ENCODE data around the gene MAP4K4. TPM values are rescaled to one million over a fixed set of nuclear protein-coding genes. Genes with fewer than 3 reads are reported as not detected.

MAP4K4 gene
- total and polyA plus RNA-seq, 7 experiments from 2014 or later: 13.6 to 138 (median 121) TPM

DNA sequence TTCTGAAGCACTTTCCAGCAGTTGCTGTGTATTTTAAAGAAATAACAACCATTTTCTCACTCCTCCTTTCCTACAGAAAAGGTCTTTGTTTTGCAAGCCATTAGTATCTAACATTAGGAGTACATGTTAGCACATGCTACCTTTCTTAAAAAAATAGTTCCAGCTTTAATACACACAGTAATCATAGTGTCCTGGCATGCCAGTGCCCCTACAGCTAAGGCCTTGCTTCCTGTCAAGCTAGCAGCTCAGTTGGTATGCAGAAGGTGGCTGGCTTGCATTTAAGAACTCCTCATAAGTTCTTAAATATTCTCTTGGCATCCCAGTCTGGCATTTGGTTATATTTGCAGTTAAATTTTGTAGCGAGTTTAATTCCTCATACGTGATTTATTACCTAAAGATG, 152.9 kb downstream of the MAP4K4 start:
- Mint-ChIP-seq H3K4me3 (no peak overlapping the region), H3K9me3 (no peaks in the 10 kb centered on the region), H3K36me3 (peaks cover 16 to 45% (median 28%) of the 10 kb centered on the region in 5 donors), H3K4me1 (peaks cover 0 to 46% (median 22%) of the 10 kb centered on the region in 7 donors), H3K27ac (peak overlapping the region in 1 of 9 donors; percentile 70), H3K27me3 (no peaks in the 10 kb centered on the region)
- intact Hi-C loops (cut with micrococcal nuclease): no loop called here
- H3K27ac ChIP-seq (ENCODE audit: low read depth, low read length): no peak overlapping the region
- H3K4me1 ChIP-seq (ENCODE audit: control insufficient read depth in 2 of 2, insufficient read depth in 2 of 2, low read length in 2 of 2): no peaks in the 10 kb centered on the region
- H3K36me3 ChIP-seq (ENCODE audit: control insufficient read depth in 2 of 3, insufficient read depth in 3 of 3, low read length in 3 of 3): peaks cover 13 to 66% (median 14%) of the 10 kb centered on the region in 3 experiments
- CTCF ChIA-PET: interaction anchor here (1.0 to 1.2 kb wide), 3 partner anchors 19 to 441 kb away, joined by 3 to 6 read pairs (median 3); no protein-coding TSS in a partner anchor
- no peaks in the 10 kb centered on the region for H3K27me3 ChIP-seq (ENCODE audit: control insufficient read depth in 2 of 2, insufficient read depth in 2 of 2, low read length in 2 of 2)
- H3K4me3 ChIP-seq (ENCODE audit: low read length): no peak overlapping the region
- no peaks in the 10 kb centered on the region for H3K9me3 ChIP-seq (ENCODE audit: control insufficient read depth in 2 of 3, low read length in 3 of 3)
- ATAC-seq (no peak), DNase-seq (no peak)
- POLR2A ChIA-PET: interaction anchor here (0.7 to 1.2 kb wide), 2 partner anchors 8 to 27 kb away, joined by 3 read pairs; no protein-coding TSS in a partner anchor

DNA sequence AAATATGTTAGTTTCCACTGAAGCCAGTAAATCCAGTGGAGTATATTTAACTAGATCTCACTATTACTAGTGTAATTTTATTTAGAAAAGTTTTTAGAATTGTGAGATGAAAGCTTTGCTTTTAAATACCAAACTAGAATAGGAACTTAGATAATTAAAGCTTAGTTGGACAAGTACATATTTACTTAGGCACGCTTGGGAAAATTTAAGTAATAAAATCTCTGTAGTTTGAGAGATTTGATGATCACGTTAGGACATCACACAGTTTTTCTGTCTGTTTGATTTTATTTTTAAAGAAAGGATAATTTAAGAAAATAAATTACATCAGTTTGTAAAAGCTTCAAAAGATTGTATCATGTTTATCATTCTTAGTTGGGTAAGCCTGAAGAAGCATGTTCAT, 153.5 kb downstream of the MAP4K4 start:
- Mint-ChIP-seq H3K9me3 (no peaks in the 10 kb centered on the region), H3K4me3 (no peak overlapping the region), H3K4me1 (peaks cover 0 to 49% (median 22%) of the 10 kb centered on the region in 7 donors), H3K27me3 (no peaks in the 10 kb centered on the region), H3K27ac (peak overlapping the region in 3 of 9 donors; percentile 10 to 70 (median 42)), H3K36me3 (peaks cover 19 to 51% (median 32%) of the 10 kb centered on the region in 5 donors)
- POLR2A ChIA-PET: interaction anchor here (0.6 to 1.2 kb wide), 3 partner anchors 26 to 39 kb away, joined by 3 read pairs; no protein-coding TSS in a partner anchor
- peaks cover 15 to 67% (median 17%) of the 10 kb centered on the region in 3 experiments for H3K36me3 ChIP-seq (ENCODE audit: control insufficient read depth in 2 of 3, insufficient read depth in 3 of 3, low read length in 3 of 3)
- no peaks in the 10 kb centered on the region for H3K27me3 ChIP-seq (ENCODE audit: control insufficient read depth in 2 of 2, insufficient read depth in 2 of 2, low read length in 2 of 2)
- no peaks in the 10 kb centered on the region for H3K4me1 ChIP-seq (ENCODE audit: control insufficient read depth in 2 of 2, insufficient read depth in 2 of 2, low read length in 2 of 2)
- intact Hi-C loops (cut with micrococcal nuclease): no loop called here
- H3K27ac ChIP-seq (ENCODE audit: low read depth, low read length): no peak overlapping the region
- CTCF ChIA-PET: interaction anchor here (0.9 to 1.2 kb wide), 5 partner anchors 19 to 488 kb away, joined by 3 to 6 read pairs (median 3); no protein-coding TSS in a partner anchor
- H3K9me3 ChIP-seq (ENCODE audit: control insufficient read depth in 2 of 3, low read length in 3 of 3): no peaks in the 10 kb centered on the region
- ATAC-seq (no peak), DNase-seq (no peak)
- no peak overlapping the region for H3K4me3 ChIP-seq (ENCODE audit: low read length)

DNA sequence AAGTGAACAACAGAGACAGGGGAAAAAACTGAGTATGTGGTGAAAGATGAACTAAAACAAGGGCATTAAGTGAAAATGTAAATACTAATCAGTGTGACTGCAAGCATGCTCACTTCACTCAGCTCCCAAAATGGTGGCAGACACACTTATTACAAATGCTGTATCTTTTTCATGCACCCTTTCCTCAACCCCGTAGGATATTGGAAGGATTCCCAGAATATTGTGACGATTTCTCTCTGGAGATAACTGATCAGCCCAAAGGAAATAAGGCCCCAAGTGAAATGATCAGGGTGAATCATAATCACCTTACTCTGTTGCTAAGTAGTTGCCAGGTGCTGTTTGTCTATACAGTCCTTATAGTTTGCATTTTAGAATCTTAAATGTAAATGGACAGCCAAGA, 155.3 kb downstream of the MAP4K4 start:
- ATAC-seq (no peak), DNase-seq (no peak)
- no peak overlapping the region for H3K4me3 ChIP-seq (ENCODE audit: low read length)
- no peaks in the 10 kb centered on the region for H3K9me3 Mint-ChIP-seq
- H3K36me3 Mint-ChIP-seq: peaks cover 17 to 53% (median 31%) of the 10 kb centered on the region in 5 donors
- no peak overlapping the region for H3K4me3 Mint-ChIP-seq
- H3K4me1 ChIP-seq (ENCODE audit: control insufficient read depth in 2 of 2, insufficient read depth in 2 of 2, low read length in 2 of 2): no peaks in the 10 kb centered on the region
- no peaks in the 10 kb centered on the region for H3K9me3 ChIP-seq (ENCODE audit: control insufficient read depth in 2 of 3, low read length in 3 of 3)
- H3K27me3 Mint-ChIP-seq: no peaks in the 10 kb centered on the region
- no peaks in the 10 kb centered on the region for H3K27me3 ChIP-seq (ENCODE audit: control insufficient read depth in 2 of 2, insufficient read depth in 2 of 2, low read length in 2 of 2)
- peaks cover 7 to 69% (median 8%) of the 10 kb centered on the region in 3 experiments for H3K36me3 ChIP-seq (ENCODE audit: control insufficient read depth in 2 of 3, insufficient read depth in 3 of 3, low read length in 3 of 3)
- peaks cover 7 to 45% (median 19%) of the 10 kb centered on the region in 7 donors for H3K4me1 Mint-ChIP-seq
- H3K27ac ChIP-seq (ENCODE audit: low read depth, low read length): no peak overlapping the region
- ChIA-PET CTCF (no interaction called here), POLR2A (interaction anchor here (0.6 to 1.2 kb wide), 2 partner anchors 16 to 25 kb away, joined by 3 to 4 read pairs; no protein-coding TSS in a partner anchor)
- H3K27ac Mint-ChIP-seq: peak overlapping the region in 3 of 9 donors; percentile 10 to 72 (median 46)
- intact Hi-C loops (cut with micrococcal nuclease): no loop called here

DNA sequence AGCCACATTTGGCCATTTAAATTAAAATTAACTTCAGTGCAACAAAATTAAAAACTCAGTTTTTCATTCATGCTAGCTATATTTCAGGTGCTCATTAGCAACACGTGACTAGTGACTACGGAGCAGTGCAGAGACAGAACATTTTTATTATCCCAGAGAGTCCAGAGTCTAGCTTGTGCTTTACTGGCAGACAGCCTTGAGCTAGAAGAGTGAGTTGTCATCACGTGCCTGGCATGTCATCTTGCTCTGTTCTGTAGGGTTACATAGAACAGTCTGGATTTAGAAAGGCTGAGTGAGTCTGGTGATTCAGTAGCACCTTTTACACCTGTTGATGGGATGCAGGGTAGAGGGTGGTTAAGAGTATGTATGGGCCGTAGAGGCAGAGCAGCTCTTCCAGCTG, 157.4 kb downstream of the MAP4K4 start:
- no peak overlapping the region for H3K27ac ChIP-seq (ENCODE audit: low read depth, low read length)
- no peaks in the 10 kb centered on the region for H3K4me1 ChIP-seq (ENCODE audit: control insufficient read depth in 2 of 2, insufficient read depth in 2 of 2, low read length in 2 of 2)
- Mint-ChIP-seq H3K36me3 (peaks cover 17 to 60% (median 31%) of the 10 kb centered on the region in 5 donors), H3K27me3 (no peaks in the 10 kb centered on the region), H3K9me3 (no peaks in the 10 kb centered on the region), H3K4me1 (peaks cover 10 to 40% (median 12%) of the 10 kb centered on the region in 7 donors), H3K27ac (peak overlapping the region in 2 of 9 donors; percentile 27 to 41), H3K4me3 (no peak overlapping the region)
- DNase-seq: no peak
- CTCF ChIA-PET: no interaction called here
- H3K4me3 ChIP-seq (ENCODE audit: low read length): no peak overlapping the region
- no peaks in the 10 kb centered on the region for H3K9me3 ChIP-seq (ENCODE audit: control insufficient read depth in 2 of 3, low read length in 3 of 3)
- ATAC-seq: no peak
- intact Hi-C loops (cut with micrococcal nuclease): no loop called here
- H3K27me3 ChIP-seq (ENCODE audit: control insufficient read depth in 2 of 2, insufficient read depth in 2 of 2, low read length in 2 of 2): no peaks in the 10 kb centered on the region
- POLR2A ChIA-PET: interaction anchor here (0.6 kb wide), 1 partner anchor 553 kb away, joined by 3 read pairs; no protein-coding TSS in a partner anchor
- H3K36me3 ChIP-seq (ENCODE audit: control insufficient read depth in 2 of 3, insufficient read depth in 3 of 3, low read length in 3 of 3): peaks cover 4 to 73% (median 8%) of the 10 kb centered on the region in 3 experiments

DNA sequence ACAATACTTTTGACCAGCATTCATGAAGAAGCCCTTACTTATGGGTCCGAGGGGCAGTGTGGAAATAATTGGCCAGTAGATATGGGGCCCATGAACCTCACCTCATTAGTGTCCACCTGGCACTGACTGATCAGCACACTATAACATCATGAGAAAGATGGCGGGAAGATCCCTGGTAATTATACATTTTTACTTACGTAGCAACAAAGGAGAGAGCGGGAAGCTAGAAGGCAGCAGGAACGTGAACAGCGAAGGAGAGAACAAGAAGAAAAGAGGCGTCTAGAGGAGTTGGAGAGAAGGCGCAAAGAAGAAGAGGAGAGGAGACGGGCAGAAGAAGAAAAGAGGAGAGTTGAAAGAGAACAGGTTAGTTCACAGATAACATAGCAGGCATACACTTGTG, 158.3 kb downstream of the MAP4K4 start:
- Histone ChIP-seq H3K9me3 (ENCODE audit: control insufficient read depth in 2 of 3, low read length in 3 of 3) (no peaks in the 10 kb centered on the region), H3K36me3 (ENCODE audit: control insufficient read depth in 2 of 3, insufficient read depth in 3 of 3, low read length in 3 of 3) (peaks cover 4 to 75% (median 8%) of the 10 kb centered on the region in 3 experiments), H3K4me1 (ENCODE audit: control insufficient read depth in 2 of 2, insufficient read depth in 2 of 2, low read length in 2 of 2) (no peaks in the 10 kb centered on the region), H3K27me3 (ENCODE audit: control insufficient read depth in 2 of 2, insufficient read depth in 2 of 2, low read length in 2 of 2) (no peaks in the 10 kb centered on the region), H3K27ac (ENCODE audit: low read depth, low read length) (no peak overlapping the region), H3K4me3 (ENCODE audit: low read length) (no peak overlapping the region)
- peaks cover 4 to 34% (median 15%) of the 10 kb centered on the region in 7 donors for H3K4me1 Mint-ChIP-seq
- H3K4me3 Mint-ChIP-seq: no peak overlapping the region
- peak overlapping the region in 4 of 9 donors; percentile 36 to 76 (median 52) for H3K27ac Mint-ChIP-seq
- ATAC-seq (no peak), DNase-seq (no peak)
- H3K27me3 Mint-ChIP-seq: no peaks in the 10 kb centered on the region
- peaks cover 17 to 67% (median 31%) of the 10 kb centered on the region in 5 donors for H3K36me3 Mint-ChIP-seq
- intact Hi-C loops (cut with micrococcal nuclease): no loop called here
- ChIA-PET POLR2A (interaction anchor here (0.5 to 0.6 kb wide), 2 partner anchors 29 to 144 kb away, joined by 3 to 6 read pairs; no protein-coding TSS in a partner anchor), CTCF (interaction anchor here (1.2 kb wide), 1 partner anchor 422 kb away, joined by 4 read pairs; no protein-coding TSS in a partner anchor)
- no peaks in the 10 kb centered on the region for H3K9me3 Mint-ChIP-seq

DNA sequence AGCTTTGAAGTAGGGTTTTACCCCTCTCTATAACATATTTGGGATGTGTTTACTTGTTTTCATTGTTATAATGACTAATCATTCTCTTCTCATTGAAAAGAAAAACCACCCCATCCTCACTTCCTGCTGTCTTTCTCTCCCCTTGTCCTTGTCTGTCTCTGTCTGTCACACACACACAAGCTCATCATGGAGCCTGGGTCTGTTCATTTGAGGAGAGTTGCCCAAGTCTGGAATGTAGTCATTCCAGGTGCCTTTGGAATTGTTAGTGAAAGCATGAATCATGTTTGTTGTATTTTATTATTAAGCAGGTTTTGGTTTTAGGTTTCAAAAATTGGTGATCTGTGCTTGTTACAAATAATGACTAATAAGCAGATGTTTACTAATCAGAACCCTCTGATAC, 160.7 kb downstream of the MAP4K4 start:
- H3K4me3 Mint-ChIP-seq: no peak overlapping the region
- no peak for DNase-seq

More for the DNA sequence above, 160.7 kb downstream of the MAP4K4 start:
- Histone ChIP-seq H3K27me3 (ENCODE audit: control insufficient read depth in 2 of 2, insufficient read depth in 2 of 2, low read length in 2 of 2) (no peaks in the 10 kb centered on the region), H3K9me3 (ENCODE audit: control insufficient read depth in 2 of 3, low read length in 3 of 3) (no peaks in the 10 kb centered on the region), H3K36me3 (ENCODE audit: control insufficient read depth in 2 of 3, insufficient read depth in 3 of 3, low read length in 3 of 3) (peaks cover 3 to 80% (median 12%) of the 10 kb centered on the region in 3 experiments), H3K27ac (ENCODE audit: low read depth, low read length) (no peak overlapping the region), H3K4me3 (ENCODE audit: low read length) (no peak overlapping the region), H3K4me1 (ENCODE audit: control insufficient read depth in 2 of 2, insufficient read depth in 2 of 2, low read length in 2 of 2) (no peaks in the 10 kb centered on the region)
- peak overlapping the region; percentile 5 to 83 (median 47) for H3K27ac Mint-ChIP-seq
- peaks cover 14 to 66% (median 37%) of the 10 kb centered on the region in 5 donors for H3K36me3 Mint-ChIP-seq
- no peak for ATAC-seq
- intact Hi-C loops (cut with micrococcal nuclease): no loop called here
- ChIA-PET CTCF (interaction anchor here (0.7 to 0.8 kb wide), 2 partner anchors 440 to 653 kb away, joined by 3 read pairs; no protein-coding TSS in a partner anchor), POLR2A (interaction anchor here (0.6 kb wide), 1 partner anchor 8 kb away, joined by 3 read pairs; no protein-coding TSS in a partner anchor)
- H3K27me3 Mint-ChIP-seq: no peaks in the 10 kb centered on the region
- H3K4me1 Mint-ChIP-seq: peaks cover 9 to 43% (median 23%) of the 10 kb centered on the region in 7 donors
- H3K9me3 Mint-ChIP-seq: no peaks in the 10 kb centered on the region
